ENCODE data around the gene MORN4.

The MORN4 gene

DNA sequence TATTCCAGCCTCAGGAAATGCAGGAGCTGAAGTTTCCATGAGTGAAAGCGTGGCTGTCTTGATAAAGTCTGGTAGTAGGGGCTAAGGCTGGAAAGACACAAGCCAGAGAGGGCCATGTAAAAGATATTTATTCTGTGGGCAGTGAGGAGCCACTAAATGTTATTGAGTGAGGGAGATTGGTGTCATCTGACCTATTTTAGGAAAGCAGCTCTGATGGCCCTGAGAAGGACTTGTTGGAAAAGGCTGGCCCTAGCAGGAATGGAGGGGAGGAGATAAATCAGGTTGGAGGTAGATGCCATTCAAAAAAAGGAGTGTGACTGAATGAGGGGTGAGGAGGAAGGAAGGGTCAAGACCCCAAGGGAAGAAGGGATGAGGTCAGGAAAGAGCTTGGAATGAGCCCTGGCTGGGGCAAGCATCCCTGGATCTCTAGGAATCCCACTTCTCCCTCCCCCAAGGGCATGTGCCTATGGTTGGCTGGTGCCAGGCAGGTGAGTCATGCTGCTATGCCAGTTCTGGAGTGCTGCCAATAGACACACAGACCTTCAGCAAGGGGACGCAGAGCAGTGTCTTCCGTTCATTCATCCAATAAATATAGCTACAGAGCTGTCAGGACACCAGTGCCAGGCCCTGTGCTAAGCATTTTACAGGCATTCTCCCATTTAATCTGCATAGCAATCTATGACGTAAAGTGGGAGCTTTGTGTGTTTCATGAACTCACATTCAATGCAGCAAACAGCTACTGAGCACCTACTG is 58.8 kb downstream of the MORN4 start:
- H3K27ac ChIP-seq (ENCODE audit: low read length): no peak overlapping the region
- H3K4me3 ChIP-seq (ENCODE audit: low read length): no peak overlapping the region
- WGBS (ENCODE audit: insufficient coverage, insufficient read length): no CpG with 5 or more reads among the region's 4 CpGs
- H3K36me3 ChIP-seq (ENCODE audit: control insufficient read depth, insufficient read depth, low read length): peaks cover 6% of the 10 kb centered on the region; the same call in 1 of the 2 replicates
- DNase-seq (ENCODE audit: low read depth, low spot score): no peak
- no peaks in the 10 kb centered on the region for H3K27me3 ChIP-seq (ENCODE audit: control insufficient read depth, insufficient read depth, low read length)
- no peaks in the 10 kb centered on the region for H3K4me1 ChIP-seq (ENCODE audit: control insufficient read depth, insufficient read depth, low read length)
- H3K9me3 ChIP-seq (ENCODE audit: control insufficient read depth, insufficient read depth, low read length): no peaks in the 10 kb centered on the region

DNA sequence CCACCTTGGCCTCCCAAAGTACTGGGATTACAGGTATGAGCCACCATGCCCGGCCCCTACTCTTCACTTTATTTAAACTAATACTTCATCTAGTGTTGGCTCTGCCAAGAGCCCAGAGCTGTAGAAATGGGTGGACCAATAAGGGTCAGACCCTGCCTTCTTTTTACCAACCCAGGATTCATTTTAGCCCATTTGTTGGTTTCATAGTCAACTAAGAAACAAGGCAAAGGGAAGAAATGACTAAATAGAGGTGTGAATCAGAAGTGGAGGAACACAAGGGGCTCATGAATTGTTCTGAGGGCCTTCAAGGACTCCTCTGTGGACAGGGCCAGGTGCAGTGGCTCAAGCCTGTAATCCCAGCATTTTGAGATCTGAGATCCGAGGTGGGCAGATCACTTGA is 59.6 kb downstream of the MORN4 start:
- DNase-seq (ENCODE audit: low read depth, low spot score): no peak
- H3K36me3 ChIP-seq (ENCODE audit: control insufficient read depth, insufficient read depth, low read length): peaks cover 8% of the 10 kb centered on the region
- H3K9me3 ChIP-seq (ENCODE audit: control insufficient read depth, insufficient read depth, low read length): no peaks in the 10 kb centered on the region
- no peak overlapping the region for H3K4me3 ChIP-seq (ENCODE audit: low read length)
- H3K27ac ChIP-seq (ENCODE audit: low read length): no peak overlapping the region
- WGBS (ENCODE audit: insufficient coverage, insufficient read length): no CpG with 5 or more reads among the region's 2 CpGs
- no peaks in the 10 kb centered on the region for H3K27me3 ChIP-seq (ENCODE audit: control insufficient read depth, insufficient read depth, low read length)
- no peaks in the 10 kb centered on the region for H3K4me1 ChIP-seq (ENCODE audit: control insufficient read depth, insufficient read depth, low read length)

DNA sequence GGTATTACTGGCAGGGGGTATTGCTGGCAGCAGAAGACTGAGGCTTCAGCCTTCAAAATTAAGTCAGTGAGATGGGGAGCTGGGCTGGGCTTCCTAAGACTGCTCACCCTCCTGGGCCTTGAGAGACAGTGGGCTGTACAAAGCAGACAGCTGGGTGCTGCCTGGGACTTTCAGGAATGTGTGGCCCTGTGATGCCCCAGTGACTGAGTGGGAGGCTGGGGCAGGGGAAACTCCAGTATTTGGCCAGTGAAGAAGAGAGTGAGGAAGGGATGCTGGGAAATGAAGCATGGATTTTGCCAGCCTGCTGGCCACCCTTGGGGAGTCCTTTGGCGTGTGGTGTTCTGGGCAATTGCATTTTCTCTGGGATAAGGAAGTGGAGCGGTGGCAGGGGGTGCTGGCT is 60.3 kb downstream of the MORN4 start:
- no peak overlapping the region for H3K27ac ChIP-seq (ENCODE audit: low read length)
- no peaks in the 10 kb centered on the region for H3K9me3 ChIP-seq (ENCODE audit: control insufficient read depth, insufficient read depth, low read length)
- peaks cover 8% of the 10 kb centered on the region for H3K36me3 ChIP-seq (ENCODE audit: control insufficient read depth, insufficient read depth, low read length)
- DNase-seq (ENCODE audit: low read depth, low spot score): no peak
- H3K4me3 ChIP-seq (ENCODE audit: low read length): no peak overlapping the region
- H3K27me3 ChIP-seq (ENCODE audit: control insufficient read depth, insufficient read depth, low read length): no peaks in the 10 kb centered on the region
- no peaks in the 10 kb centered on the region for H3K4me1 ChIP-seq (ENCODE audit: control insufficient read depth, insufficient read depth, low read length)
- no CpG with 5 or more reads among the region's 2 CpGs for WGBS (ENCODE audit: insufficient coverage, insufficient read length)

DNA sequence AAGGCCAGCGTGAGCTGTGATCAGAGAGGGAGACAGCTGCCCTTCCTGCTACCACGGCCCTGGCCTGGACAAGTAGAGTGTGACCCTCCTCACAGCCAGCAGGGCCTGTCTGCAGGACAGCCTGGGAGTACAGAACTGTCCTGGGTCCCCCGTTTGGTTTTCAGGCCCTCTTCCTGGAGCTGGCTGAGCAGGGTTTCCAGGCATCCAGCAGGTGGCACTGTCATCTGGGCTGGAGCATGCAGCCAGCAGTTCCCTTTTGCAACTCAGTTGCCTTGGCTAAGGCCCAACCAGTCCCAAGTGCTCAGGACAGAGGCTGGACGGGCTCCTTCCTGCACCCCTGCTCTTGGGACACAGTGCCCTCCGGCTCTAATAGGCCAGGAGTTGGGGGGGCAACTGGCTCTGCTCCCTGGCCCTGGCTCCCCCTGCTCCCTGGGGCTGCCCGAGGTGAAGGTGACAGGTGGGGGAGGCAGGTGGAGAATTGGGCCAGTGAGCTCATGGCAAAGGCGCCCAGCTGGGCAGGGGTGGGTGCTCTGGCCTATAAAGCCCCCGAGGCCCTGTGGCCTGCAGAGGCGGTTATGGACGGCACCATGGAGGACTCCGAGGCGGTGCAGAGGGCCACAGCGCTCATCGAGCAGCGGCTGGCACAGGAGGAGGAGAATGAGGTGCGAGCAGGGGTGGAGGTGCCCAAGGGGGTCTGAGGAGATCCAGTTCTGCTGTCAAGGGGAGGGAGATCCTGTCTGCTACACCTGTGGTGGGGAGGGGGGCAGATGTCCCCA is 60.9 kb downstream of the MORN4 start, which contains the start of gene ANKRD2:
TSS of gene ANKRD2 (plus strand) at position 566 of the 776 bp plus-strand sequence. CDS start at position 576, 10 bp downstream.
- H3K27me3 ChIP-seq (ENCODE audit: control insufficient read depth, insufficient read depth, low read length): no peaks in the 10 kb centered on the region
- H3K4me1 ChIP-seq (ENCODE audit: control insufficient read depth, insufficient read depth, low read length): no peaks in the 10 kb centered on the region
- no CpG with 5 or more reads among the region's 16 CpGs for WGBS (ENCODE audit: insufficient coverage, insufficient read length)
- DNase-seq (ENCODE audit: low read depth, low spot score): peak; percentile 84
- H3K9me3 ChIP-seq (ENCODE audit: control insufficient read depth, insufficient read depth, low read length): no peaks in the 10 kb centered on the region
- peaks cover 8% of the 10 kb centered on the region for H3K36me3 ChIP-seq (ENCODE audit: control insufficient read depth, insufficient read depth, low read length)
- no peak within 1 kb of the TSS for H3K27ac ChIP-seq (ENCODE audit: low read length)
- no peak within 1 kb of the TSS for H3K4me3 ChIP-seq (ENCODE audit: low read length)

DNA sequence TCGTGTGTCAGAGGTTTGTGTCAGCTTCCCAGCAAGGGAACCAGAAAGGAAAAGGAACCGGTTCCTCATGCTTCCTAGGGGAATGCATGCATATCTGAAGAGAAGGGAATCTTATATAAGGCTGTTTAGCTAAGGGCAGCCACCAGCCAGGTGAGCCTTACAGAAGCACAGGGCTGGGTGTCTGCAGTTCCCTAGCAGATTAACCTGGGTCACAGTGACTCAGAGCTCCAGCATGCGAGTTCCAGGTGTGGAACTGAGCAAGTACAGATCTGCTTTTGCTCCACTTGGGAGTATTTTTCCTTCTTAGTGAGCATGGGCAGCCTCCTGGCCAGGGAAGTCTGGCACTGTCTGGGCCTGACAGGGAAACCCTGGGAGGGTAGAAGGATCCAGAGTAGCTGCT is 61.7 kb downstream of the MORN4 start:
- Histone ChIP-seq H3K27me3 (ENCODE audit: control insufficient read depth, insufficient read depth, low read length) (no peaks in the 10 kb centered on the region), H3K36me3 (ENCODE audit: control insufficient read depth, insufficient read depth, low read length) (peaks cover 8% of the 10 kb centered on the region), H3K9me3 (ENCODE audit: control insufficient read depth, insufficient read depth, low read length) (no peaks in the 10 kb centered on the region), H3K4me1 (ENCODE audit: control insufficient read depth, insufficient read depth, low read length) (no peaks in the 10 kb centered on the region), H3K27ac (ENCODE audit: low read length) (no peak overlapping the region), H3K4me3 (ENCODE audit: low read length) (no peak overlapping the region)
- DNase-seq (ENCODE audit: low read depth, low spot score): no peak
- WGBS (ENCODE audit: insufficient coverage, insufficient read length): no CpG with 5 or more reads among the region's 3 CpGs

DNA sequence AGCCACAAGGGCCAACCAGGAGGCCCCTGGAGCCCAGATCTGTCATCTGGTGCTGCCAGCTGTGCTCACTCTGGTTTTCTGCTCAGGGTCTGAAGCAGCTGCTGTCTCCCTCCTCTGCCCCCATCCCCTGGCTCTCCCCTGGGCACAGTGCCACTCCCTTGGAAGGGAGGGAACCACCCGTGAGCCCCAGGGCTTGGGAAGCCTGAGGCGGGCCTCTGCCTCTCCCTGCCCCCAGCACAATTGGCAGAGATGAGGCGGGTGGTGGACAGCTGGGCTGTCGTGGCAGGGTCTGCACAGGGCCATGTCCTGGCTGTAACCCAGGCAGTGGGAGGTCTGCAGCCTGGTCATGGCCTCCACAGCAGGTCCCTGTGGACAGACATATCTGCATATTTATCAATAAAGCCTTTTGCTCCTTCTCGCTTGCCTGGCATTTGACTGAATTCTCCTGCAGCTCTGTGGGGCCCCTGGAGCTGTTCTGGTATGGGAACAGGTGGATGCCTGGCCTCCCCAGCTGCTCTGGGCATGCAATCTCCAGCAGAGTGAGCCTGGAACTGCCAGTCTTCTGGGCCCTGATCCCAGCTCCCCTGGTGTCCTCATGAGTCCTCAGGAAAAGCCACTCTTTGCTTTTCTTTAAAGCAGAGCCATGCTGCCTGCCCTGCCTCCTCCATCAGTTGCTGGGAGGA is 62.4 kb downstream of the MORN4 start:
- Histone ChIP-seq H3K4me3 (ENCODE audit: low read length) (no peak overlapping the region), H3K4me1 (ENCODE audit: control insufficient read depth, insufficient read depth, low read length) (no peaks in the 10 kb centered on the region), H3K27ac (ENCODE audit: low read length) (no peak overlapping the region), H3K36me3 (ENCODE audit: control insufficient read depth, insufficient read depth, low read length) (peaks cover 8% of the 10 kb centered on the region), H3K27me3 (ENCODE audit: control insufficient read depth, insufficient read depth, low read length) (no peaks in the 10 kb centered on the region), H3K9me3 (ENCODE audit: control insufficient read depth, insufficient read depth, low read length) (no peaks in the 10 kb centered on the region)
- no peak for DNase-seq (ENCODE audit: low read depth, low spot score)
- no CpG with 5 or more reads among the region's 5 CpGs for WGBS (ENCODE audit: insufficient coverage, insufficient read length)

DNA sequence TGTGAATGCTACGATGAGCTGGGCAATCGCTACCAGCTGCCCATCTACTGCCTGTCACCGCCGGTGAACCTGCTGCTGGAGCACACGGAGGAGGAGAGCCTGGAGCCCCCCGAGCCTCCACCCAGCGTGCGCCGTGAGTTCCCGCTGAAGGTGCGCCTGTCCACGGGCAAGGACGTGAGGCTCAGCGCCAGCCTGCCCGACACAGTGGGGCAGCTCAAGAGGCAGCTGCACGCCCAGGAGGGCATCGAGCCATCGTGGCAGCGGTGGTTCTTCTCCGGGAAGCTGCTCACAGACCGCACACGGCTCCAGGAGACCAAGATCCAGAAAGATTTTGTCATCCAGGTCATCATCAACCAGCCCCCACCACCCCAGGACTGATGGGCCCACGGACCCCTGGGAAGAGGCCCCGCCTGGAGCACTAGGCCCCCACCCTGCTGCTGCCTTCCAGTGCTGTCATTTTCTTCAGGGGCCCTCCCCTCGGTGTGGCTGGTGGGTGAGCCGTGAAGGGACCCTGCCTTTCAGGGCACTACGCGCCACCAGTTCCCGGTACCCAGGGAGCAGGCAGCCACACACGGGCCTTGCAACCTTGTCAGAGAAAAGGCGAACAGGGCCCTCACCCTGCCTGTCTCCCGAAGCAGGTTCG is 63.0 kb downstream of the MORN4 start:
- H3K4me1 ChIP-seq (ENCODE audit: control insufficient read depth, insufficient read depth, low read length): no peaks in the 10 kb centered on the region
- H3K27me3 ChIP-seq (ENCODE audit: control insufficient read depth, insufficient read depth, low read length): no peaks in the 10 kb centered on the region
- no peak overlapping the region for H3K27ac ChIP-seq (ENCODE audit: low read length)
- DNase-seq (ENCODE audit: low read depth, low spot score): no peak
- no peaks in the 10 kb centered on the region for H3K9me3 ChIP-seq (ENCODE audit: control insufficient read depth, insufficient read depth, low read length)
- H3K36me3 ChIP-seq (ENCODE audit: control insufficient read depth, insufficient read depth, low read length): peaks cover 8% of the 10 kb centered on the region
- no CpG with 5 or more reads among the region's 33 CpGs for WGBS (ENCODE audit: insufficient coverage, insufficient read length)
- H3K4me3 ChIP-seq (ENCODE audit: low read length): no peak overlapping the region; the same call in 1 of the 2 replicates

DNA sequence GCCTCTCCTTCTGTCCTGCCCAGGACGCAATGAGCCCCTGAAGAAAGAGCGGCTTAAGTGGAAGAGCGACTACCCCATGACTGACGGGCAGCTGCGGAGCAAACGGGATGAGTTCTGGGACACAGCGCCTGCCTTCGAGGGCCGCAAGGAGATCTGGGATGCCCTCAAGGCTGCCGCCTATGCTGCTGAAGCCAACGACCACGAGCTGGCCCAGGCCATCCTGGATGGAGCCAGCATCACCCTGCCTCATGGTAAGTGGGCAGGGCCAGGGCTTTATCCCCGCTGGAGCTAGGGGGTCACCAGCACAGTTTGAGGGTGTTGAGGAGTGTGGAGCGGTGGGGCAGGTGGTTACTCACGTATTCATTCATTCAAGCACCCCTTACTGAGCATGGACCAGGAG is 65.4 kb downstream of the MORN4 start:
- DNase-seq (ENCODE audit: low read depth, low spot score): no peak
- no peak overlapping the region for H3K4me3 ChIP-seq (ENCODE audit: low read length)
- no peak overlapping the region for H3K27ac ChIP-seq (ENCODE audit: low read length)
- H3K27me3 ChIP-seq (ENCODE audit: control insufficient read depth, insufficient read depth, low read length): no peaks in the 10 kb centered on the region
- H3K36me3 ChIP-seq (ENCODE audit: control insufficient read depth, insufficient read depth, low read length): peaks cover 8% of the 10 kb centered on the region
- no peaks in the 10 kb centered on the region for H3K9me3 ChIP-seq (ENCODE audit: control insufficient read depth, insufficient read depth, low read length)
- no peaks in the 10 kb centered on the region for H3K4me1 ChIP-seq (ENCODE audit: control insufficient read depth, insufficient read depth, low read length)
- WGBS (ENCODE audit: insufficient coverage, insufficient read length): no CpG with 5 or more reads among the region's 15 CpGs

DNA sequence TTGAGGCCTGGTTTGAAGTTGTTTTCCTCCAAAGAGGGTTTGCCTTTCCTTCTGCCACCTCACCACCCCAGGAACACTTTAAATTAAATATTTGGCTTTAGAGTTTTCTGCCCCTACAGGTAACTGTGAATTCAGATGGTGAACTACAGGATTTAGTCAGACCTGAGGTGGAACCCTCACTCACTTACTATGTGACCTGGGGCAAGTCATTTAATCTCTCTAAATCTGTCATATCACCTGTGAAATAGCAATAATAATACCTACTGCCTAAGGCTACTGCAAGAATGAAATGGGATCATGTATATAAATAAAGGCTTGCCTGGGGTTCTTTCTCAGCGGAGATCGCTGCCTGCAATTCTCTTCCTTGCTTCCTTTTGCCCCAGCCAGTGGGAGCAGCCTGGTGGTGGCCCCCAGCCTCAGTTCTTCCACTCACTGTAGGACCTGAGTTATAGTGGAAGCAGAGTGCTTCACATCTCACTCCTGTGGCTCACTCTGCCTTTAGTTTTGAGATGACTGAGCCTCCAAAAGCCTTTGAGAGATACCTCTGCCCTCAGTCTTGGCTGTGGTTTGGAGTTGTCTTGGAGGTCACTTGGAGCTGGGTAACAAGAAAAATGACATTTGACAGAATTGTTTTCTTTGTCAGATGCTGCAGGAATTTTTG is 66.8 kb downstream of the MORN4 start:
- WGBS (ENCODE audit: insufficient coverage, insufficient read length): no CpG with 5 or more reads among the region's 2 CpGs
- H3K27ac ChIP-seq (ENCODE audit: low read length): no peak overlapping the region
- no peak overlapping the region for H3K4me3 ChIP-seq (ENCODE audit: low read length)

DNA sequence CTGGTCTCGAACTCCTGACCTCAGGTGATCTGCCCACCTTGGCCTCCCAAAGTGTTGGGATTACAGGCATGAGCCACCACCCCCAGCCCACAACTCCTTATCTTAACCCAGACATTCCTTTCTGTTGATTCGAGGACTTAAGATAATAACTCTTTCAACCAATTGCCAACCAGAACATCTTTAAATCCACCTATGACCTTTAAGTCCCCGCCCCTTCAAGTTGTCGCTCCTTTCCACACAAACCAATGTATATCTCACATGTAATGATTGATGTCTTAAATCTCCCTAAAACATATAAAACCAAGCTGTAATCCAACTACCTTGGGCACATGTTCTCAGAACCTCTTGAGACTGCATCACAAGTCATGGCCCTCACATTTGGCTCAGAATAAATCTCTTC is 68.5 kb downstream of the MORN4 start:
- WGBS (ENCODE audit: insufficient coverage, insufficient read length): no CpG with 5 or more reads among the region's 4 CpGs
- no peaks in the 10 kb centered on the region for H3K4me1 ChIP-seq (ENCODE audit: control insufficient read depth, insufficient read depth, low read length)
- H3K4me3 ChIP-seq (ENCODE audit: low read length): no peak overlapping the region
- no peak for DNase-seq (ENCODE audit: low read depth, low spot score)
- no peaks in the 10 kb centered on the region for H3K9me3 ChIP-seq (ENCODE audit: control insufficient read depth, insufficient read depth, low read length)
- H3K27ac ChIP-seq (ENCODE audit: low read length): no peak overlapping the region
- H3K27me3 ChIP-seq (ENCODE audit: control insufficient read depth, insufficient read depth, low read length): no peaks in the 10 kb centered on the region
- H3K36me3 ChIP-seq (ENCODE audit: control insufficient read depth, insufficient read depth, low read length): peaks cover 2% of the 10 kb centered on the region; the same call in 1 of the 2 replicates

More for the DNA sequence above, 66.8 kb downstream of the MORN4 start:
- Histone ChIP-seq H3K4me1 (ENCODE audit: control insufficient read depth, insufficient read depth, low read length) (no peaks in the 10 kb centered on the region), H3K27me3 (ENCODE audit: control insufficient read depth, insufficient read depth, low read length) (no peaks in the 10 kb centered on the region), H3K36me3 (ENCODE audit: control insufficient read depth, insufficient read depth, low read length) (peaks cover 8% of the 10 kb centered on the region), H3K9me3 (ENCODE audit: control insufficient read depth, insufficient read depth, low read length) (no peaks in the 10 kb centered on the region)
- no peak for DNase-seq (ENCODE audit: low read depth, low spot score)

Measured in iPS DF 6.9 (cell line).